Breast epithelium (tissue), 4 donors: ENCODE results near the gene NCAPG2. TPM values are rescaled to one million over a fixed set of nuclear protein-coding genes. Genes with fewer than 3 reads are reported as not detected.

Experiments used
- DNase-seq, 2 donors: peaks; one replicate each; pipeline ENCODE4 v3.0.0-alpha.2; 2019; ENCODE audit warnings: low spot score in 2 of 2
- H3K27ac ChIP-seq, 2 donors: fragments of 200-600 bp; sonication (generic) in 1 of 2; one replicate each; pipeline ENCODE4 v1.5.1; 2016 to 2019; ENCODE audit warnings: mild to moderate bottlenecking in 1 of 2
- H3K27me3 ChIP-seq, 2 donors: fragments of 200-600 bp; sonication (generic) in 1 of 2; one replicate each; pipeline versions ENCODE4 v1.5.1 to v1.6.0; 2017 to 2019; ENCODE audit warnings: control low read depth in 1 of 2, mild to moderate bottlenecking in 1 of 2
- H3K36me3 ChIP-seq: fragments of 200-600 bp; one replicate; pipeline ENCODE4 v1.5.1; 2019
- H3K4me1 ChIP-seq, 2 donors: fragments of 200-600 bp; sonication (generic); one replicate each; pipeline ENCODE4 v1.5.1; 2016 to 2019; ENCODE audit warnings: control low read depth in 1 of 2
- H3K4me3 ChIP-seq, 3 donors: fragments of 200-600 bp; sonication (generic); 1 replicate in 2 of 3; 2 replicates in 1 of 3; pipeline ENCODE4 v1.5.1; 2016 to 2019; ENCODE audit warnings: mild to moderate bottlenecking in 3 of 3, moderate library complexity in 2 of 3
- H3K9me3 ChIP-seq, 2 donors: fragments of 200-600 bp; sonication (generic) in 1 of 2; one replicate each; pipeline ENCODE4 v1.5.1; 2016 to 2019; ENCODE audit warnings: control low read depth in 1 of 2
- CTCF ChIP-seq, 3 donors: fragments of 450-650 bp; IDR thresholded peaks; one replicate each; pipeline ENCODE4 v1.5.1; 2016 to 2017; ENCODE audit warnings: antibody characterized with exemption in 3 of 3, mild to moderate bottlenecking in 3 of 3, moderate library complexity in 3 of 3
- POLR2A ChIP-seq: fragments of 450-650 bp; IDR thresholded peaks from one replicate; pipeline ENCODE4 v1.6.1; 2016; ENCODE audit warnings: antibody characterized with exemption, mild to moderate bottlenecking, moderate library complexity
- POLR2AphosphoS5 ChIP-seq, 3 donors: sonication (generic); formaldehyde crosslinking; IDR thresholded peaks; one replicate each; pipeline ENCODE4 v1.6.1; 2017; ENCODE audit warnings: antibody characterized with exemption in 3 of 3
- intact Hi-C: fragments of 100-400 bp; cut with DNase I; formaldehyde crosslinking; loops from one replicate; pipeline ENCODE4 v1.15.1; 2023; ENCODE audit warnings: low total_unique reads
- total RNA-seq, 3 donors: library from RNA; depleted of rRNA; stranded (reverse); fragments of >200 nt; gene quantifications; one replicate each; pipeline ENCODE4 v1.1.0, GENCODE V29; 2016

The NCAPG2 gene
- total RNA-seq, 3 donors from 2014 or later: 9.8 to 12.5 (median 10.4) TPM

GRCh38 chr7:158655507-158655906 is 49.1 kb downstream of the NCAPG2 start:
- no peaks in the 10 kb centered on the region for H3K27me3 ChIP-seq
- TF ChIP-seq POLR2A (no peak), POLR2AphosphoS5 (IDR thresholded peaks at IDR 0.05) (no peak), CTCF (IDR thresholded peaks at IDR 0.05) (no peak)
- H3K9me3 ChIP-seq: no peaks in the 10 kb centered on the region
- DNase-seq: no peak
- no peak overlapping the region for H3K4me3 ChIP-seq
- no peak overlapping the region for H3K27ac ChIP-seq
- H3K4me1 ChIP-seq: no peaks in the 10 kb centered on the region
- intact Hi-C loops: no loop called here
- H3K36me3 ChIP-seq: no peaks in the 10 kb centered on the region

- no peaks in the 10 kb centered on the region for H3K9me3 ChIP-seq
- H3K36me3 ChIP-seq: no peaks in the 10 kb centered on the region
- no peak for DNase-seq
- H3K27ac ChIP-seq: no peak overlapping the region
- intact Hi-C loops: no loop called here
- no peaks in the 10 kb centered on the region for H3K27me3 ChIP-seq
- TF ChIP-seq POLR2A (no peak), POLR2AphosphoS5 (IDR thresholded peaks at IDR 0.05) (no peak), CTCF (IDR thresholded peaks at IDR 0.05) (no peak)
- H3K4me1 ChIP-seq: no peaks in the 10 kb centered on the region
- no peak overlapping the region for H3K4me3 ChIP-seq
Measured at GRCh38 chr7:158651968-158652565, 52.5 kb downstream of the NCAPG2 start.

GRCh38 chr7:158650821-158651225 is 53.8 kb downstream of the NCAPG2 start:
- DNase-seq: no peak
- intact Hi-C loops: no loop called here
- peak overlapping the region in 1 of 2 donors; percentile 45 for H3K27ac ChIP-seq
- TF ChIP-seq CTCF (IDR thresholded peaks at IDR 0.05) (no peak), POLR2AphosphoS5 (IDR thresholded peaks at IDR 0.05) (no peak), POLR2A (no peak)
- H3K36me3 ChIP-seq: no peaks in the 10 kb centered on the region
- no peaks in the 10 kb centered on the region for H3K4me1 ChIP-seq
- H3K27me3 ChIP-seq: no peaks in the 10 kb centered on the region
- H3K9me3 ChIP-seq: no peaks in the 10 kb centered on the region
- no peak overlapping the region for H3K4me3 ChIP-seq

GRCh38 chr7:158649279-158649678 is 55.3 kb downstream of the NCAPG2 start:
- no peaks in the 10 kb centered on the region for H3K9me3 ChIP-seq
- H3K4me3 ChIP-seq: no peak overlapping the region
- no peaks in the 10 kb centered on the region for H3K4me1 ChIP-seq
- no peak for DNase-seq
- no peaks in the 10 kb centered on the region for H3K36me3 ChIP-seq
- TF ChIP-seq CTCF (IDR thresholded peaks at IDR 0.05) (no peak), POLR2AphosphoS5 (IDR thresholded peaks at IDR 0.05) (peak in 1 of 3 donors; percentile 57), POLR2A (no peak)
- intact Hi-C loops: no loop called here
- H3K27ac ChIP-seq: no peak overlapping the region
- H3K27me3 ChIP-seq: no peaks in the 10 kb centered on the region

- Histone ChIP-seq H3K27me3 (no peaks in the 10 kb centered on the region), H3K4me3 (no peak overlapping the region), H3K36me3 (no peaks in the 10 kb centered on the region), H3K4me1 (no peaks in the 10 kb centered on the region), H3K9me3 (no peaks in the 10 kb centered on the region), H3K27ac (peak overlapping the region in 1 of 2 donors; percentile 43)
- intact Hi-C loops: no loop called here
- TF ChIP-seq POLR2AphosphoS5 (IDR thresholded peaks at IDR 0.05) (no peak), CTCF (IDR thresholded peaks at IDR 0.05) (no peak), POLR2A (no peak)
- DNase-seq: no peak
Measured at GRCh38 chr7:158648787-158649186, 55.8 kb downstream of the NCAPG2 start.
